ENCODE data around the gene LY6G5C. TPM values are rescaled to one million over a fixed set of nuclear protein-coding genes. Genes with fewer than 3 reads are reported as not detected.

Gene LY6G5C
- total RNA-seq, 2 donors from 2014 or later, result not detected

DNA sequence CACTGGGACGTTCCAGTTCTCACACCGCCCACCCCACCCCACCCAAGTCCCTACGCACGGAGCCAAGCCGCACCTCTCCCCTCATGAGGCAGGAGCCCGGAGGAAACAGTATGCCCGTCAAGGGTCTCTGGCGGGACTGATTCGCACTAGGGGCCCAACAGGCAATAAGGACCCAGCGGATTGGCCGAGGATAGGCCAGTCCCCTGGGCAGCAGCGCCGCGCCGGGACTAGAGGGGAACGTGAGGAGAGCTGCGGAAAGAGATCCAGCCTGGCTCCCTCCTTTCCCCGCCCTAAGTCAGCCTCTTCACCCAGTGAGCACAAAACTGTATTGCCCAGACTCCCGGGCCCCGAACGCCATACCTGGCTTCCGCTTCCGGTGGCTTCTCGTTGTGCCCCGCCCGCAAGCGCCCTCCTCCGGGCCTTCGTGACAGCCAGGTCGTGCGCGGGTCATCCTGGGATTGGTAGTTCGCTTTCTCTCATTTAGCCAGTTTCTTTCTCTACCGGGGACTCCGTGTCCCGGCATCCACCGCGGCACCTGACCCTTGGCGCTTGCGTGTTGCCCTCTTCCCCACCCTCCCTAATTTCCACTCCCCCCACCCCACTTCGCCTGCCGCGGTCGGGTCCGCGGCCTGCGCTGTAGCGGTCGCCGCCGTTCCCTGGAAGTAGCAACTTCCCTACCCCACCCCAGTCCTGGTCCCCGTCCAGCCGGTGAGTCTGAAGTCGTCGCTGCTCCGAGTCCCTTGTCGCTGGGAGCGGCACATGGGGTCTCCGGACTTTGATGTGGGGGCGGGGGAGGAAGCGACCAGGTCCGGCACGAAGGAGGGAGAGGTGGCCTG lies 15.1 kb downstream of the LY6G5C start, which contains the start of gene CSNK2B:
Gene CSNK2B (plus strand): TSS at position 580 of the 836 bp plus-strand sequence. CDS start 752 bp downstream, outside the sequence.
- H3K27me3 ChIP-seq (replicated peaks; ENCODE audit: insufficient read depth), result no peaks in the 10 kb centered on the region

DNA sequence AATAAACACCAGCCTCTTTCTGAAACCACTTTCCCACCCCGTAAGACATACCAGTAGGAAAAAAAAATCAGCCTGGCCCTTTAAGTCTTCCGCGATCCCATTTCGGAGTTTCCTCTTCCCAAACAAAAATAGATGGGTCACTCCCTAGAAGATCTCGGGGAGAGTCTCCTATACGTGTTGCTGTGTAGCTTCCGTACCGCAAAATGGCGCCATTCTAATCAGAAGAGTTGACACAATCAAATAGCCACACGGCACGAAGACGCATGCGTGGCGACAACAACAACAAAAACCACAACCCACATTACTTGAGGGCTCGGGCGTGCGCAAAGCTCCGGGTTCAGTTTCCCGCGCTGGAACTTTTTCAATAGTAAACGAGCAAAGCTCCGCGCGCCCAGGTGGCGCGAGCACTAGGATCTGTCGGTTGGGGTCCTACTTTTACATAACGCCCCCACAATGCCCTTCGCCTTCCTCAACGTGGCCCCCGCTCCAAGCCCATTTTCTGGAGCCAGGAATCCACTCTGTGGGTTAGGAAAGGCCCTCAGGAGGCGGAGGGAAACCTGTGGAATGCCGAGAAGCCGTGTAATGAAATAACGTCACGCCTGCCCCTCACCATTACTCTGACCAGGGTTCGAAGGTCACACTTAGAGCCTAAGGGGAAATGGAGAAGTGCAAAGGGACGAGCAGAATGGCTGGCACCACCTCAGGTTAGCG lies 15.9 kb downstream of the LY6G5C start, which contains the start of gene GPANK1:
Gene GPANK1 (minus strand): TSS at position 208 of the 711 bp plus-strand sequence. CDS start 519 bp downstream, outside the sequence.
- Histone ChIP-seq H3K4me3 (peak within 1 kb of the TSS; percentile 98), H3K4me1 (ENCODE audit: control insufficient read depth in 1 of 2, low read depth in 2 of 2) (peaks cover 19 to 57% of the 10 kb centered on the region in 2 donors), H3K9me3 (no peaks in the 10 kb centered on the region), H3K36me3 (peaks cover 28% of the 10 kb centered on the region), H3K27me3 (replicated peaks; ENCODE audit: insufficient read depth) (no peaks in the 10 kb centered on the region), H3K27ac (peak within 1 kb of the TSS; percentile 95 to 97)
- ATAC-seq (ENCODE audit: insufficient number of reproducible peaks, low FRiP score, low read depth) (peak; percentile 42), DNase-seq (ENCODE audit: low spot score) (peak; percentile 86)
- no peak for TF ChIP-seq CTCF (IDR thresholded peaks at IDR 0.05)

More for the DNA sequence above, 15.1 kb downstream of the LY6G5C start, which contains the start of gene CSNK2B:
- no peaks in the 10 kb centered on the region for H3K9me3 ChIP-seq
- DNase-seq (ENCODE audit: low spot score) (peak; percentile 96), ATAC-seq (ENCODE audit: insufficient number of reproducible peaks, low FRiP score, low read depth) (peak; percentile 84)
- peak within 1 kb of the TSS; percentile 98 for H3K4me3 ChIP-seq
- peaks cover 36% of the 10 kb centered on the region for H3K36me3 ChIP-seq
- TF ChIP-seq CTCF (IDR thresholded peaks at IDR 0.05), result no peak
- H3K27ac ChIP-seq, result peak within 1 kb of the TSS; percentile 95 to 97
- peaks cover 19 to 56% of the 10 kb centered on the region in 2 donors for H3K4me1 ChIP-seq (ENCODE audit: control insufficient read depth in 1 of 2, low read depth in 2 of 2)

- no peak for DNase-seq (ENCODE audit: low spot score)
- peak overlapping the region; percentile 98 for H3K4me3 ChIP-seq
- H3K27me3 ChIP-seq (replicated peaks; ENCODE audit: insufficient read depth), result no peaks in the 10 kb centered on the region
- no peak for ATAC-seq (ENCODE audit: insufficient number of reproducible peaks, low FRiP score, low read depth)
- peaks cover 21% of the 10 kb centered on the region for H3K36me3 ChIP-seq
- no peaks in the 10 kb centered on the region for H3K9me3 ChIP-seq
- peak overlapping the region; percentile 95 to 97 for H3K27ac ChIP-seq
- peaks cover 25 to 65% of the 10 kb centered on the region in 2 donors for H3K4me1 ChIP-seq (ENCODE audit: control insufficient read depth in 1 of 2, low read depth in 2 of 2)
- TF ChIP-seq CTCF (IDR thresholded peaks at IDR 0.05), result no peak
These were observed 16.7 kb downstream of the LY6G5C start for GRCh38 chr6:31663961-31664789.

- ATAC-seq (ENCODE audit: insufficient number of reproducible peaks, low FRiP score, low read depth) (no peak), DNase-seq (ENCODE audit: low spot score) (no peak)
- Histone ChIP-seq H3K36me3 (peaks cover 12% of the 10 kb centered on the region), H3K4me3 (peak overlapping the region; percentile 98), H3K27ac (peak overlapping the region; percentile 95 to 97), H3K9me3 (no peaks in the 10 kb centered on the region), H3K27me3 (replicated peaks; ENCODE audit: insufficient read depth) (no peaks in the 10 kb centered on the region), H3K4me1 (ENCODE audit: control insufficient read depth in 1 of 2, low read depth in 2 of 2) (peaks cover 33 to 70% of the 10 kb centered on the region in 2 donors)
- no peak for TF ChIP-seq CTCF (IDR thresholded peaks at IDR 0.05)
These were observed 17.5 kb downstream of the LY6G5C start for GRCh38 chr6:31663126-31663960.

Measured in thoracic aorta (tissue), 2 donors.